WTC11 (cell line): Measurements from ENCODE around the gene REM1.

ENCODE experiments used
- AFF4 ChIP-seq: sonication (generic); formaldehyde crosslinking; IDR thresholded peaks from 2 replicates; pipeline ENCODE4 v1.8.1; 2023; ENCODE audit warnings: mild to moderate bottlenecking, missing genetic modification reagents, borderline replicate concordance
- CTCF ChIP-seq: fragments of 200-600 bp; IDR thresholded peaks from 2 replicates; pipeline ENCODE4 v1.8.0; 2022; ENCODE audit warnings: antibody characterized with exemption
- EMX1 ChIP-seq: fragments of 250-450 bp; sonication (Bioruptor Pico); IDR thresholded peaks from 2 replicates; pipeline ENCODE4 v1.8.0; 2021; ENCODE audit warnings: mild to moderate bottlenecking
- JUN ChIP-seq: sonication (generic); formaldehyde crosslinking; IDR thresholded peaks from 2 replicates; pipeline ENCODE4 v1.8.0; 2023; ENCODE audit warnings: mild to moderate bottlenecking, missing genetic modification reagents
- MAX ChIP-seq: sonication (generic); formaldehyde crosslinking; IDR thresholded peaks from 2 replicates; pipeline ENCODE4 v1.8.0; 2022; ENCODE audit warnings: mild to moderate bottlenecking, missing genetic modification reagents
- NFYB ChIP-seq: sonication (generic); formaldehyde crosslinking; conservative IDR thresholded peaks from 2 replicates; pipeline ENCODE4 v1.8.0; 2022; ENCODE audit warnings: low read depth, missing genetic modification reagents
- SMAD4 ChIP-seq: sonication (generic); formaldehyde crosslinking; IDR thresholded peaks from 2 replicates; pipeline ENCODE4 v1.8.0; 2022; ENCODE audit warnings: mild to moderate bottlenecking, missing genetic modification reagents
- TF ChIP-seq, protein P1 (sequence below): sonication (generic); formaldehyde crosslinking; IDR thresholded peaks from 2 replicates; pipeline ENCODE4 v1.8.1; 2023; ENCODE audit warnings: mild to moderate bottlenecking, moderate library complexity, missing genetic modification reagents
- TF ChIP-seq, protein P2 (sequence below): sonication (generic); formaldehyde crosslinking; IDR thresholded peaks from 2 replicates; pipeline ENCODE4 v1.8.0; 2022; ENCODE audit warnings: mild to moderate bottlenecking, missing genetic modification reagents

GRCh38 chr20:31494131-31494530 is 19.0 kb downstream of the REM1 start:
- no peak for TF ChIP-seq JUN (CRISPR knock-in tag)
- no peak for TF ChIP-seq AFF4
- TF ChIP-seq CTCF: peak; percentile 30; the same call in 1 of the 2 replicates
- no peak for TF ChIP-seq SMAD4 (CRISPR knock-in tag)
- no peak for TF ChIP-seq NFYB (CRISPR knock-in tag)
- TF ChIP-seq, protein P1, sequence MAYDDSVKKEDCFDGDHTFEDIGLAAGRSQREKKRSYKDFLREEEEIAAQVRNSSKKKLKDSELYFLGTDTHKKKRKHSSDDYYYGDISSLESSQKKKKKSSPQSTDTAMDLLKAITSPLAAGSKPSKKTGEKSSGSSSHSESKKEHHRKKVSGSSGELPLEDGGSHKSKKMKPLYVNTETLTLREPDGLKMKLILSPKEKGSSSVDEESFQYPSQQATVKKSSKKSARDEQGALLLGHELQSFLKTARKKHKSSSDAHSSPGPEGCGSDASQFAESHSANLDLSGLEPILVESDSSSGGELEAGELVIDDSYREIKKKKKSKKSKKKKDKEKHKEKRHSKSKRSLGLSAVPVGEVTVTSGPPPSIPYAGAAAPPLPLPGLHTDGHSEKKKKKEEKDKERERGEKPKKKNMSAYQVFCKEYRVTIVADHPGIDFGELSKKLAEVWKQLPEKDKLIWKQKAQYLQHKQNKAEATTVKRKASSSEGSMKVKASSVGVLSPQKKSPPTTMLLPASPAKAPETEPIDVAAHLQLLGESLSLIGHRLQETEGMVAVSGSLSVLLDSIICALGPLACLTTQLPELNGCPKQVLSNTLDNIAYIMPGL (CRISPR knock-in tag): no peak
- TF ChIP-seq MAX (CRISPR knock-in tag): no peak
- TF ChIP-seq, protein P2, sequence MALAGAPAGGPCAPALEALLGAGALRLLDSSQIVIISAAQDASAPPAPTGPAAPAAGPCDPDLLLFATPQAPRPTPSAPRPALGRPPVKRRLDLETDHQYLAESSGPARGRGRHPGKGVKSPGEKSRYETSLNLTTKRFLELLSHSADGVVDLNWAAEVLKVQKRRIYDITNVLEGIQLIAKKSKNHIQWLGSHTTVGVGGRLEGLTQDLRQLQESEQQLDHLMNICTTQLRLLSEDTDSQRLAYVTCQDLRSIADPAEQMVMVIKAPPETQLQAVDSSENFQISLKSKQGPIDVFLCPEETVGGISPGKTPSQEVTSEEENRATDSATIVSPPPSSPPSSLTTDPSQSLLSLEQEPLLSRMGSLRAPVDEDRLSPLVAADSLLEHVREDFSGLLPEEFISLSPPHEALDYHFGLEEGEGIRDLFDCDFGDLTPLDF: no peak
- TF ChIP-seq EMX1: no peak
